Mesendoderm (in vitro differentiated cells): Measurements from ENCODE around the gene CABP4.

Experiments
- DNase-seq: peaks from one replicate; pipeline ENCODE4 v3.0.0; 2013
- H2AK5ac ChIP-seq: 2 replicates; pipeline ENCODE4 v1.6.1; 2013; ENCODE audit warnings: low read length, inconsistent platforms
- H2BK120ac ChIP-seq: 2 replicates; pipeline ENCODE4 v1.6.1; 2013; ENCODE audit warnings: low read depth, mild to moderate bottlenecking, low read length, moderate library complexity, mixed read lengths
- H2BK15ac ChIP-seq: replicated peaks from 2 replicates; pipeline ENCODE4 v1.6.1; 2013; ENCODE audit warnings: low read depth, mild to moderate bottlenecking, moderate library complexity
- H2BK5ac ChIP-seq: 2 replicates; pipeline ENCODE4 v1.6.1; 2013; ENCODE audit warnings: low read length, inconsistent platforms
- H3K18ac ChIP-seq: 2 replicates; pipeline ENCODE4 v1.6.1; 2013; ENCODE audit warnings: mild to moderate bottlenecking, low read length, mixed read lengths
- H3K23ac ChIP-seq: one replicate; pipeline ENCODE4 v1.6.1; 2013; ENCODE audit warnings: low read length
- H3K27ac ChIP-seq: 2 replicates; pipeline ENCODE4 v1.5.1; 2013; ENCODE audit warnings: low read depth, mild to moderate bottlenecking, inconsistent platforms, low read length, moderate library complexity
- H3K27me3 ChIP-seq: 2 replicates; pipeline ENCODE4 v1.6.1; 2013; ENCODE audit warnings: low read length, control low read depth, mild to moderate bottlenecking, inconsistent platforms; ENCODE audit not compliant: insufficient read depth, poor library complexity
- H3K36me3 ChIP-seq: 2 replicates; pipeline ENCODE4 v1.6.1; 2013; ENCODE audit warnings: low read length, inconsistent platforms; ENCODE audit not compliant: control insufficient read depth, insufficient read depth
- H3K4ac ChIP-seq: one replicate; pipeline ENCODE4 v1.6.1; 2013; ENCODE audit warnings: low read depth, mild to moderate bottlenecking, low read length, moderate library complexity
- H3K4me1 ChIP-seq: 2 replicates; pipeline ENCODE4 v1.6.1; 2013; ENCODE audit warnings: low read depth, low read length, inconsistent platforms; ENCODE audit not compliant: control insufficient read depth
- H3K4me2 ChIP-seq: 2 replicates; pipeline ENCODE4 v1.6.1; 2013; ENCODE audit warnings: low read length
- H3K4me3 ChIP-seq: 2 replicates; pipeline ENCODE4 v1.5.1; 2013; ENCODE audit warnings: mild to moderate bottlenecking, low read length
- H3K56ac ChIP-seq: one replicate; pipeline ENCODE4 v1.6.1; 2013; ENCODE audit warnings: low read length
- H3K79me1 ChIP-seq: 2 replicates; pipeline ENCODE4 v1.6.1; 2013; ENCODE audit warnings: low read length, inconsistent platforms
- H3K79me2 ChIP-seq: 2 replicates; pipeline ENCODE4 v1.6.1; 2013; ENCODE audit warnings: mild to moderate bottlenecking, low read length; ENCODE audit not compliant: control insufficient read depth, insufficient read depth
- H3K9ac ChIP-seq: 2 replicates; pipeline ENCODE4 v1.6.1; 2013; ENCODE audit warnings: low read length, inconsistent platforms
- H4K5ac ChIP-seq: one replicate; pipeline ENCODE4 v1.6.1; 2013; ENCODE audit warnings: low read length
- H4K8ac ChIP-seq: one replicate; pipeline ENCODE4 v1.6.1; 2013; ENCODE audit warnings: low read depth, mild to moderate bottlenecking, control low read depth, low read length, moderate library complexity
- WGBS: extraction: QIAGEN DNeasy Blood & Tissue Kit; methylation state at CpG from one replicate; pipeline ENCODE4 v1.1.7; 2013; ENCODE audit warnings: low lambda C conversion rate, missing lambda C conversion rate; ENCODE audit not compliant: insufficient coverage; ENCODE audit errors: extremely low coverage; 5-methylcytosine and 5-hydroxymethylcytosine counted together

Gene CABP4

GRCh38 chr11:67498544-67498972 lies 43.4 kb downstream of the CABP4 start:
- Histone ChIP-seq H4K5ac (no peak overlapping the region), H3K27me3 (no peaks in the 10 kb centered on the region), H3K18ac (no peak overlapping the region), H2BK15ac (no peak overlapping the region), H4K8ac (no peak overlapping the region), H3K9ac (no peak overlapping the region), H3K27ac (no peak overlapping the region), H3K4me3 (no peak overlapping the region), H3K23ac (no peak overlapping the region), H3K36me3 (no peaks in the 10 kb centered on the region), H3K79me2 (no peaks in the 10 kb centered on the region), H3K4me1 (no peaks in the 10 kb centered on the region), H3K56ac (no peak overlapping the region), H2BK120ac (no peak overlapping the region), H3K4me2 (no peak overlapping the region), H3K4ac (no peak overlapping the region), H2AK5ac (no peak overlapping the region), H2BK5ac (no peak overlapping the region), H3K79me1 (peaks cover 2% of the 10 kb centered on the region)
- WGBS = no CpG with 5 or more reads among the region's 21 CpGs
- no peak for DNase-seq

GRCh38 chr11:67499808-67500483 lies 44.8 kb downstream of the CABP4 start:
- H4K8ac ChIP-seq = no peak overlapping the region
- H3K4me1 ChIP-seq = no peaks in the 10 kb centered on the region
- no peak overlapping the region for H3K27ac ChIP-seq
- no peak overlapping the region for H3K4ac ChIP-seq
- H3K79me2 ChIP-seq = no peaks in the 10 kb centered on the region
- no peak overlapping the region for H4K5ac ChIP-seq
- peaks cover 3% of the 10 kb centered on the region for H3K79me1 ChIP-seq
- no peak overlapping the region for H3K56ac ChIP-seq
- no peak overlapping the region for H3K9ac ChIP-seq
- no peaks in the 10 kb centered on the region for H3K36me3 ChIP-seq
- DNase-seq = no peak
- H3K4me3 ChIP-seq = no peak overlapping the region
- H3K4me2 ChIP-seq = no peak overlapping the region
- no peak overlapping the region for H3K18ac ChIP-seq
- H2AK5ac ChIP-seq = no peak overlapping the region
- H2BK15ac ChIP-seq = no peak overlapping the region
- no peak overlapping the region for H2BK5ac ChIP-seq
- no peaks in the 10 kb centered on the region for H3K27me3 ChIP-seq
- WGBS = no CpG with 5 or more reads among the region's 26 CpGs
- H2BK120ac ChIP-seq = no peak overlapping the region
- no peak overlapping the region for H3K23ac ChIP-seq

- Histone ChIP-seq H3K18ac (no peak overlapping the region), H3K9ac (no peak overlapping the region), H3K36me3 (no peaks in the 10 kb centered on the region), H2AK5ac (no peak overlapping the region), H2BK120ac (no peak overlapping the region), H3K56ac (no peak overlapping the region), H2BK5ac (no peak overlapping the region), H4K8ac (no peak overlapping the region), H3K79me1 (peaks cover 3% of the 10 kb centered on the region), H3K4me3 (no peak overlapping the region), H3K23ac (no peak overlapping the region), H3K27me3 (no peaks in the 10 kb centered on the region), H2BK15ac (no peak overlapping the region), H3K4me2 (no peak overlapping the region), H3K27ac (no peak overlapping the region), H3K79me2 (no peaks in the 10 kb centered on the region), H4K5ac (no peak overlapping the region), H3K4me1 (peaks cover under 1% of the 10 kb centered on the region), H3K4ac (no peak overlapping the region)
- DNase-seq = no peak
- no CpG with 5 or more reads among the region's 1 CpG for WGBS
These were observed 45.3 kb downstream of the CABP4 start for GRCh38 chr11:67500484-67500821.

- no peak overlapping the region for H4K8ac ChIP-seq
- no peak overlapping the region for H3K9ac ChIP-seq
- H3K79me2 ChIP-seq = no peaks in the 10 kb centered on the region
- no peak overlapping the region for H2BK120ac ChIP-seq
- no peak overlapping the region for H3K4me2 ChIP-seq
- H3K27me3 ChIP-seq = no peaks in the 10 kb centered on the region
- H3K18ac ChIP-seq = no peak overlapping the region
- no peak overlapping the region for H2AK5ac ChIP-seq
- peaks cover 6% of the 10 kb centered on the region for H3K4me1 ChIP-seq
- no peak overlapping the region for H3K4me3 ChIP-seq
- peaks cover 3% of the 10 kb centered on the region for H3K79me1 ChIP-seq
- no peak overlapping the region for H3K23ac ChIP-seq
- H2BK5ac ChIP-seq = no peak overlapping the region
- DNase-seq = no peak
- no peak overlapping the region for H3K4ac ChIP-seq
- H3K36me3 ChIP-seq = no peaks in the 10 kb centered on the region
- WGBS = 100% methylated on average over 1 of the region's 9 CpGs
- no peak overlapping the region for H3K56ac ChIP-seq
- no peak overlapping the region for H3K27ac ChIP-seq
- no peak overlapping the region for H4K5ac ChIP-seq
- H2BK15ac ChIP-seq = no peak overlapping the region
These were observed 45.9 kb downstream of the CABP4 start for GRCh38 chr11:67500831-67501715.

GRCh38 chr11:67501854-67502253 lies 46.7 kb downstream of the CABP4 start:
- H2AK5ac ChIP-seq = no peak overlapping the region
- H3K4me1 ChIP-seq = peaks cover 6% of the 10 kb centered on the region
- H2BK5ac ChIP-seq = no peak overlapping the region
- H3K56ac ChIP-seq = no peak overlapping the region
- no peaks in the 10 kb centered on the region for H3K79me2 ChIP-seq
- H3K18ac ChIP-seq = no peak overlapping the region
- peaks cover 6% of the 10 kb centered on the region for H3K79me1 ChIP-seq
- no peak overlapping the region for H3K4me3 ChIP-seq
- no peak overlapping the region for H3K4ac ChIP-seq
- H3K27ac ChIP-seq = no peak overlapping the region
- no peak overlapping the region for H2BK15ac ChIP-seq
- H3K4me2 ChIP-seq = no peak overlapping the region
- no peaks in the 10 kb centered on the region for H3K27me3 ChIP-seq
- no peak overlapping the region for H2BK120ac ChIP-seq
- no peak for DNase-seq
- no peak overlapping the region for H3K9ac ChIP-seq
- no peak overlapping the region for H4K8ac ChIP-seq
- H3K23ac ChIP-seq = no peak overlapping the region
- WGBS = no CpG with 5 or more reads among the region's 18 CpGs
- no peak overlapping the region for H4K5ac ChIP-seq
- no peaks in the 10 kb centered on the region for H3K36me3 ChIP-seq
